ENCODE results near the gene KCNH5. TPM values are rescaled to one million over a fixed set of nuclear protein-coding genes. Genes with fewer than 3 reads are reported as not detected.

The KCNH5 gene
- total RNA-seq, 1 donor from 2014 or later = 0.29 TPM

DNA sequence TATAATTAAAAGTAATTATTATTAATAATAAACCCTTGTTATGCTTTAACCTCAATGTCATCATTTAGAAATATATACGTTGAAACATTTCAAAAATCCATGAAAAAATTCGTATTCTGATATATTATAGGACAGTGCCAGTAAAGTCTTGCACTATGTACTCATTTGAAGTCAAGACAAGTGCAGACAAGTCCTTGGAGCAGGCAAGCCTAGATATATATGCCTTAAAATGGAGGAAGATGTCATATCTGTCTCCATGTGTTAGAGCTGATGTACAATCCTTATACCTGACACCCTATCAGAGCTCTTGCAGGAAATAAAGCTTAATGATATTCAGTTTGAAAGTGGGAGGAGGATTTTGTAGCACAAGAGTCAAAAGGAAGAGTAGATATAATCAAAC lies 310.4 kb downstream of the KCNH5 start:
- Histone ChIP-seq H3K9me3 (no peaks in the 10 kb centered on the region), H3K27ac (no peak overlapping the region), H3K27me3 (no peaks in the 10 kb centered on the region), H3K4me1 (no peaks in the 10 kb centered on the region), H3K4me3 (no peak overlapping the region), H3K36me3 (no peaks in the 10 kb centered on the region)
- TF ChIP-seq, protein P1, sequence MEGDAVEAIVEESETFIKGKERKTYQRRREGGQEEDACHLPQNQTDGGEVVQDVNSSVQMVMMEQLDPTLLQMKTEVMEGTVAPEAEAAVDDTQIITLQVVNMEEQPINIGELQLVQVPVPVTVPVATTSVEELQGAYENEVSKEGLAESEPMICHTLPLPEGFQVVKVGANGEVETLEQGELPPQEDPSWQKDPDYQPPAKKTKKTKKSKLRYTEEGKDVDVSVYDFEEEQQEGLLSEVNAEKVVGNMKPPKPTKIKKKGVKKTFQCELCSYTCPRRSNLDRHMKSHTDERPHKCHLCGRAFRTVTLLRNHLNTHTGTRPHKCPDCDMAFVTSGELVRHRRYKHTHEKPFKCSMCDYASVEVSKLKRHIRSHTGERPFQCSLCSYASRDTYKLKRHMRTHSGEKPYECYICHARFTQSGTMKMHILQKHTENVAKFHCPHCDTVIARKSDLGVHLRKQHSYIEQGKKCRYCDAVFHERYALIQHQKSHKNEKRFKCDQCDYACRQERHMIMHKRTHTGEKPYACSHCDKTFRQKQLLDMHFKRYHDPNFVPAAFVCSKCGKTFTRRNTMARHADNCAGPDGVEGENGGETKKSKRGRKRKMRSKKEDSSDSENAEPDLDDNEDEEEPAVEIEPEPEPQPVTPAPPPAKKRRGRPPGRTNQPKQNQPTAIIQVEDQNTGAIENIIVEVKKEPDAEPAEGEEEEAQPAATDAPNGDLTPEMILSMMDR (IDR thresholded peaks at IDR 0.05) = no peak
- DNase-seq = no peak
- ATAC-seq = no peak
- intact Hi-C loops (cut with DNase I) = no loop called here

DNA sequence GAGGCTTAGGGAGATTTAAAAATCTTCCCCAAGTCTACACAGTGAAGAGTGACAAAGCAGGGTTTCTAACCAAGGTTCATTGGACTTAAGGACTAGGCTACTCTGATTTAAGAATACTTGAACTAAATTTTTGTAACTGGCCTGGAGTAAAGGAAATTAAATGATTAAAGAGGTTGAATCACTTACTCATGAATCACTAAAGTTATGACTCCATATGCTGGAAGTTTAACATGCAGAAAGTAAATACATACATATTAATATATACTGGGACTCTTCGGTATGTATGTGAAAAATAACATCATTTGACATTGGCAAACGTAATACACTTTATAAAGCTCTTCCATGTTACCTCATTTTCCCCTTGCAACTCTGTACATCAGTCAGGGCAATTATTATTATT lies 322.9 kb downstream of the KCNH5 start:
- intact Hi-C loops (cut with DNase I) = no loop called here
- Histone ChIP-seq H3K4me1 (no peaks in the 10 kb centered on the region), H3K36me3 (no peaks in the 10 kb centered on the region), H3K4me3 (no peak overlapping the region), H3K27ac (no peak overlapping the region), H3K9me3 (no peaks in the 10 kb centered on the region), H3K27me3 (no peaks in the 10 kb centered on the region)
- TF ChIP-seq, protein P1 (IDR thresholded peaks at IDR 0.05) = no peak
- DNase-seq = no peak
- no peak for ATAC-seq

DNA sequence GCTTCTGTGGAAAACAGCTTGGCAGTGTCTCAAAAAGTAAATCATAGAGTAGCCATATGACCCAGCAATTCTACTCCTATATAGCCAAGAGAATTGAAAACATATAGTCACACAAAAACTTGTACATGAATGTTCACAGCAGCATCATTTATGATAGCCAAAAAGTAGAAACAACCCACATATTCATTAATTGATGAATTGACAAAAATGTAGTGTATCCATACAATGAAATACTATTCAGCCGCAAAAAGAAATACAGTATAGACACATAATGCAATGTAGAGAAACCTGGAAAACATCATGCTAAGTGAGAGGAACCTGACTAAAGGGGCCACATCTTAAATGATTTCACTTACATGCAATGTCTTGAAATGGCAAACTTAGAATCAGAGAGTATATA lies 326.6 kb downstream of the KCNH5 start:
- ATAC-seq (no peak), DNase-seq (no peak)
- TF ChIP-seq, protein P1 (IDR thresholded peaks at IDR 0.05) = no peak
- Histone ChIP-seq H3K4me1 (no peaks in the 10 kb centered on the region), H3K27ac (no peak overlapping the region), H3K27me3 (no peaks in the 10 kb centered on the region), H3K4me3 (no peak overlapping the region), H3K9me3 (no peaks in the 10 kb centered on the region), H3K36me3 (no peaks in the 10 kb centered on the region)
- intact Hi-C loops (cut with DNase I) = no loop called here

DNA sequence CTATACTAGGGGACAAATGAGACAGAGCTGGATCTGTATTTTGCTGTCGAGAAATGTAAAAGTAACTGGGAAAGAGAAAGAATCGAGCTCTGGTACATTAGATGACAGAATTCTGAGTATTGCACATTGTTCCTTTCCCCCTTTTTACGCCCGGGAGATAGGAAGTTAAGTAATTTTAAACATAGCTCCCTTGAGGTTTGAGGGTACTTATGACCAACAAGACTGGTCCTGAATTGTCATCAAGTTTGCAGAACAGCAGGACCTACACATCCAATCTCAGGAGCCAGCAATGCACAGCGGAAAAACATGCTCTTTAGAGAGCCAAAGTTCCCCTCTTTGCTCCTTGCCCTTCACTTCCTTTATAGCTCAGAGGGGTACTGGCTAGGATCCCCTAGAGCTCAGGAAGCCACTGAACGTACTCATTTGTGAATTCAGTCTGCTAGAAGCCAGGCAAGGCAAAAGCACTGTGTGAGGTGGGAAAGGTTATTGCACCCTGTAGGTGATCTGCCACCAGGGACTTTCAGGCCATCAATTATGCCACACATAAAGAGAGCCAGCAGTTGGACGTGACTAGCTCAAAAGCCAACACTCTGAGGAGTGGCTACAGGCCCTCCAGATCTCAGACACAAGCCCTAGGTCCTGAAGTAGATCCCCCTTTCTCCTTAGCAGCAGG lies 333.8 kb downstream of the KCNH5 start:
- H3K36me3 ChIP-seq = no peaks in the 10 kb centered on the region
- no peaks in the 10 kb centered on the region for H3K4me1 ChIP-seq
- no peak overlapping the region for H3K4me3 ChIP-seq
- DNase-seq (no peak), ATAC-seq (no peak)
- no peaks in the 10 kb centered on the region for H3K27me3 ChIP-seq
- no peaks in the 10 kb centered on the region for H3K9me3 ChIP-seq
- TF ChIP-seq, protein P1 (IDR thresholded peaks at IDR 0.05) = no peak
- intact Hi-C loops (cut with DNase I) = no loop called here
- no peak overlapping the region for H3K27ac ChIP-seq

DNA sequence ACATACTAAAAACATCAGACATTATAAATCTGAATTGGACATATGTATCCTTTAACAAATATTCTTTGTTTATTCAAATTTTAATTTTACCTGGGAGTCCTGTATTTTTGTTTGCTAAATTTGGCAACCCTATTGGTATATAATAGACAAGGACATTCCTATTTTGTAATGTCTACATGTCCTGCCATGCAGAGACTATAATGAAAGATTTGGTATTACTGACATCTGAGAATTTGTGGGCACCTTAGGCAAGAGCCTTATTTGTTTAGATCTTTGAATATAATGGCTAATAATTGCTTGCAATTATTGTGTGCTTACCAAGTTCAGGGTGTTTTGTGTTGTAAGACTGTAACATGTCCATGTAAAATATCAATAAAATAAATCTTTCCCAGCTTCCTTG lies 334.4 kb downstream of the KCNH5 start:
- no peak overlapping the region for H3K27ac ChIP-seq
- TF ChIP-seq, protein P1 (IDR thresholded peaks at IDR 0.05) = no peak
- no peaks in the 10 kb centered on the region for H3K9me3 ChIP-seq
- no peaks in the 10 kb centered on the region for H3K27me3 ChIP-seq
- DNase-seq = no peak
- intact Hi-C loops (cut with DNase I) = no loop called here
- no peak for ATAC-seq
- H3K4me3 ChIP-seq = no peak overlapping the region
- H3K4me1 ChIP-seq = no peaks in the 10 kb centered on the region
- H3K36me3 ChIP-seq = no peaks in the 10 kb centered on the region

DNA sequence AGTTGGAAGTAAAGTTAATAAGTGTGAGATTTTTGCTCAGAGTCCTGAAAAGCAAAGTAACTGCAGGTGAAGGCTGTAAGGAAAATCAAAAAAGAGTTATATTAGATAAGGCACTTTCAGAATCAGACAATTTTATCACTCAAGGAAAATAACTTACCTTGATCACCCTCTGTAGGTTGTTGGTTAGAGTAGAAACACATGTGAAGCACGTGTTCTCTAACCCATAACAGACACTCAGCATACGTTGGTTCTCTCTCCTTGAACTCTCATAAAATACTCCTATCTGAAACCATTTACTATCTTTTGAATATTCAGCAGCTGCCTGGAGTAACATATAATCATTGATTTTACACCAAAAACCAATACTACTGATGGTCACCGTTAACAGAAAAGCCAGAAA lies 335.5 kb downstream of the KCNH5 start:
- intact Hi-C loops (cut with DNase I) = no loop called here
- DNase-seq (no peak), ATAC-seq (no peak)
- no peaks in the 10 kb centered on the region for H3K4me1 ChIP-seq
- H3K9me3 ChIP-seq = no peaks in the 10 kb centered on the region
- no peak overlapping the region for H3K4me3 ChIP-seq
- no peaks in the 10 kb centered on the region for H3K36me3 ChIP-seq
- TF ChIP-seq, protein P1 (IDR thresholded peaks at IDR 0.05) = no peak
- H3K27ac ChIP-seq = no peak overlapping the region
- H3K27me3 ChIP-seq = no peaks in the 10 kb centered on the region

All from upper lobe of right lung (tissue), 1 donor.